Activated T-cell treated with anti-CD3 and anti-CD28 coated beads, Interleukin-2, amount 50 U/mL, for 72 hours (primary cell): Measurements from ENCODE around the gene LRRC3. TPM values are rescaled to one million over a fixed set of nuclear protein-coding genes. Genes with fewer than 3 reads are reported as not detected.
"Not testable (repeated sequence)": the region's sequence is repeated elsewhere in the genome, so short reads cannot be mapped to it uniquely, and the experiment has no call there.

Source experiments
- ATAC-seq, 2 donors: fragments of 150-1000 bp; cut with Tn5 transposase; replicated peaks in 1 of 2; 2 replicates each; pipeline ENCODE4 v1.10.0; 2021; ENCODE audit warnings: moderate library complexity in 2 of 2, mild to moderate bottlenecking in 1 of 2
- DNase-seq, 2 donors: peaks; one replicate each; pipeline ENCODE4 v3.0.0; 2021 to 2022; ENCODE audit warnings: mixed read lengths in 1 of 2
- H3K27ac Mint-ChIP-seq: one replicate; pipeline ENCODE4 v1.8.0; 2022; ENCODE audit warnings: mild to moderate bottlenecking, moderate library complexity, mixed read lengths
- H3K27me3 Mint-ChIP-seq: one replicate; pipeline ENCODE4 v1.8.0; 2022; ENCODE audit warnings: low read depth, mixed read lengths
- H3K36me3 Mint-ChIP-seq, 2 donors: one replicate each; pipeline ENCODE4 v1.8.0; 2022; ENCODE audit warnings: mixed read lengths in 2 of 2, mild to moderate bottlenecking in 1 of 2; ENCODE audit not compliant: insufficient read depth in 2 of 2
- H3K4me1 Mint-ChIP-seq: one replicate; pipeline ENCODE4 v1.8.0; 2022; ENCODE audit warnings: low read depth, mixed read lengths
- H3K4me3 Mint-ChIP-seq, 2 donors: one replicate each; pipeline ENCODE4 v1.8.0; 2022; ENCODE audit warnings: mild to moderate bottlenecking in 2 of 2, mixed read lengths in 2 of 2, moderate library complexity in 2 of 2
- H3K9me3 Mint-ChIP-seq, 2 donors: one replicate each; pipeline ENCODE4 v1.8.0; 2022; ENCODE audit warnings: mixed read lengths in 2 of 2
- total RNA-seq, 2 donors: library from RNA; stranded (reverse); gene quantifications; one replicate each; pipeline ENCODE4 v1.2.3, GENCODE V29; 2022

LRRC3 gene
- total RNA-seq, 2 donors from 2014 or later: 2.8 to 3.8 TPM

- H3K4me1 Mint-ChIP-seq: no peaks in the 10 kb centered on the region
- DNase-seq (no peak), ATAC-seq (no peak)
- H3K9me3 Mint-ChIP-seq: no peaks in the 10 kb centered on the region
- H3K36me3 Mint-ChIP-seq: no peaks in the 10 kb centered on the region
- no peaks in the 10 kb centered on the region for H3K27me3 Mint-ChIP-seq
- no peak overlapping the region for H3K4me3 Mint-ChIP-seq
- no peak overlapping the region for H3K27ac Mint-ChIP-seq
These were observed 20.0 kb downstream of the LRRC3 start for GRCh38 chr21:44475266-44475845.

- Mint-ChIP-seq H3K4me3 (no peak overlapping the region), H3K9me3 (no peaks in the 10 kb centered on the region), H3K36me3 (no peaks in the 10 kb centered on the region), H3K27me3 (no peaks in the 10 kb centered on the region), H3K27ac (no peak overlapping the region), H3K4me1 (no peaks in the 10 kb centered on the region)
- DNase-seq (no peak), ATAC-seq (no peak)
These were observed 21.8 kb downstream of the LRRC3 start for GRCh38 chr21:44477131-44477530.

- H3K36me3 Mint-ChIP-seq: no peaks in the 10 kb centered on the region
- H3K4me3 Mint-ChIP-seq: no peak overlapping the region
- H3K27ac Mint-ChIP-seq: no peak overlapping the region
- H3K9me3 Mint-ChIP-seq: no peaks in the 10 kb centered on the region
- ATAC-seq (no peak), DNase-seq (no peak)
- no peaks in the 10 kb centered on the region for H3K4me1 Mint-ChIP-seq
- no peaks in the 10 kb centered on the region for H3K27me3 Mint-ChIP-seq
These were observed 22.4 kb downstream of the LRRC3 start for GRCh38 chr21:44477712-44478111.

- ATAC-seq: no peak
- Mint-ChIP-seq H3K27ac (no peak overlapping the region), H3K27me3 (no peaks in the 10 kb centered on the region), H3K4me3 (no peak overlapping the region), H3K4me1 (no peaks in the 10 kb centered on the region), H3K9me3 (no peaks in the 10 kb centered on the region), H3K36me3 (no peaks in the 10 kb centered on the region)
- no peak for DNase-seq
These were observed 23.0 kb downstream of the LRRC3 start for GRCh38 chr21:44478124-44478800.

DNA sequence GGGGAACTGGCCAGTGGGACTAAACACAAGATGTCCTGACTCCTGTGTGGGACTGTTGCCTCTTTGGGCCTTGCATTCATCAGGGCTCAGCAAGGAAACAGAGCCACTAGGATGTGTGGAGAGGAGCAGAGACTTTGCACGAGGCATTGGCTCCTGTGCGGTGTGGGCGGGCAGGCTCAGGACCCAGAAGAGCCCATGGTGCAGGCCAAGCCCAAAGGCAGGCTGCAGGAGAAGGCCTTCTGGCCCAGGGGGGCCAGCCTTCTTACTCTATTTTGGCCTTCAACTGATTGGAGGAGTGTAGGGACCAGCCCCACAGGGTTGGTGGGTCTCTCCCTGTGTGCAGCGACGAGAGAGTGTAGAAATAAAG, 23.5 kb downstream of the LRRC3 start:
- H3K27me3 Mint-ChIP-seq: no peaks in the 10 kb centered on the region
- peak overlapping the region in 1 of 2 donors; percentile 37 for H3K4me3 Mint-ChIP-seq
- no peaks in the 10 kb centered on the region for H3K36me3 Mint-ChIP-seq
- H3K9me3 Mint-ChIP-seq: no peaks in the 10 kb centered on the region
- H3K4me1 Mint-ChIP-seq: no peaks in the 10 kb centered on the region
- ATAC-seq (no peak), DNase-seq (no peak)
- no peak overlapping the region for H3K27ac Mint-ChIP-seq

- peak overlapping the region in 1 of 2 donors; percentile 17 for H3K4me3 Mint-ChIP-seq
- peak; percentile 50 to 55 for DNase-seq
- H3K36me3 Mint-ChIP-seq, H3K27ac Mint-ChIP-seq, H3K4me1 Mint-ChIP-seq, H3K27me3 Mint-ChIP-seq, ATAC-seq, H3K9me3 Mint-ChIP-seq: not testable (repeated sequence)
These were observed 24.4 kb downstream of the LRRC3 start for GRCh38 chr21:44479556-44480199.

- H3K27ac Mint-ChIP-seq: no peak overlapping the region
- H3K27me3 Mint-ChIP-seq: no peaks in the 10 kb centered on the region
- DNase-seq: no peak
- no peaks in the 10 kb centered on the region for H3K4me1 Mint-ChIP-seq
- no peaks in the 10 kb centered on the region for H3K36me3 Mint-ChIP-seq
- ATAC-seq: no peak
- H3K4me3 Mint-ChIP-seq: no peak overlapping the region
- no peaks in the 10 kb centered on the region for H3K9me3 Mint-ChIP-seq
These were observed 25.1 kb downstream of the LRRC3 start for GRCh38 chr21:44480200-44481053.

GRCh38 chr21:44482581-44483287, 27.4 kb downstream of the LRRC3 start:
- no peak overlapping the region for H3K4me3 Mint-ChIP-seq
- ATAC-seq (no peak), DNase-seq (no peak)
- no peak overlapping the region for H3K27ac Mint-ChIP-seq
- no peaks in the 10 kb centered on the region for H3K36me3 Mint-ChIP-seq
- H3K9me3 Mint-ChIP-seq: no peaks in the 10 kb centered on the region
- no peaks in the 10 kb centered on the region for H3K27me3 Mint-ChIP-seq
- H3K4me1 Mint-ChIP-seq: peaks cover 4% of the 10 kb centered on the region

DNA sequence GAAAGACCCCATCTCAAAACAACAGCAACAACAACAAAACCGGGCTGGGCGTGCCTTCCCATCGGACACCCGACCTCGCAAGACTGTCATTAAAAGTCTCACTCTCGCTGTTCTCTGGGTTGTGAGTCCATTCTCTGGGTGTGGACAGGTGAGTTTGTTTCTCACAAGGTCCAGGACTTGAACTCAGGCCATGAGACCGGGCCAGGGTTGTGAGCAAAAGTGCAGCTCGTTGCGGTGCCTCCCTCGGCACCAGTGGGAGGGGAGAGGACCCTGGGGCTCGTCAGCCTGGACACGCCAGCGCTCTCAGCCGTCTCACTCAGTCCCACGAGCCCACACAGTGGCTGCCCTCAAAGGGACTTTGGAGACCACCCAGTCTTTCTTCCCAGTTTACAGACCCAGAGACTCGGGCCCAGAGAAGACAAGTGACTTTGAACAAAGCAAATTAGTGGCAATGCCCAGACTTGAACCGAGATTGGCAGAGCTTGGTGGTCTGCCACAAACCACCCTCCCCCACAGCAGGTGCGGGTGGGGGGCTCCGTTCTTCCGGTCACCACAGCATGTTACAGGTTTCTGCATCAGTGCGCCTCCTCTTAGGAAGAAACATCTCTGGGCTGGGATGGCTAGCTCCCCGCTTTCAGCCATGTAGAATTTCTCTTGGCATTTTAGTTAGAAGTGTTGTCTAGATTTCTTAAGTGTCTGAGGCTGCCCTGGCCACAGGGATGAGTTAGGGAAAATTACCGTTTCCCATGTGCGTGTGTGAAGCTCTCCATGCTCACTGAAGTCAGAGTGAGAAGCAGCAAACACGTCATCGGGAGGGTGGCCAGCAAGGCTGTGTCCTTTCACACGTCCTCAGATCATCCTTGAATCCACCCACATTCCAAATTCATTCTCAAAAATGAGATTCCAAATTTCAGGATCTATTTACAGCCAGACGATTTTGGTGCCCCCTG, 28.3 kb downstream of the LRRC3 start:
- Mint-ChIP-seq H3K4me1 (peaks cover 4% of the 10 kb centered on the region), H3K36me3 (no peaks in the 10 kb centered on the region), H3K27ac (no peak overlapping the region), H3K27me3 (no peaks in the 10 kb centered on the region), H3K9me3 (no peaks in the 10 kb centered on the region), H3K4me3 (no peak overlapping the region)
- ATAC-seq: no peak
- no peak for DNase-seq

DNA sequence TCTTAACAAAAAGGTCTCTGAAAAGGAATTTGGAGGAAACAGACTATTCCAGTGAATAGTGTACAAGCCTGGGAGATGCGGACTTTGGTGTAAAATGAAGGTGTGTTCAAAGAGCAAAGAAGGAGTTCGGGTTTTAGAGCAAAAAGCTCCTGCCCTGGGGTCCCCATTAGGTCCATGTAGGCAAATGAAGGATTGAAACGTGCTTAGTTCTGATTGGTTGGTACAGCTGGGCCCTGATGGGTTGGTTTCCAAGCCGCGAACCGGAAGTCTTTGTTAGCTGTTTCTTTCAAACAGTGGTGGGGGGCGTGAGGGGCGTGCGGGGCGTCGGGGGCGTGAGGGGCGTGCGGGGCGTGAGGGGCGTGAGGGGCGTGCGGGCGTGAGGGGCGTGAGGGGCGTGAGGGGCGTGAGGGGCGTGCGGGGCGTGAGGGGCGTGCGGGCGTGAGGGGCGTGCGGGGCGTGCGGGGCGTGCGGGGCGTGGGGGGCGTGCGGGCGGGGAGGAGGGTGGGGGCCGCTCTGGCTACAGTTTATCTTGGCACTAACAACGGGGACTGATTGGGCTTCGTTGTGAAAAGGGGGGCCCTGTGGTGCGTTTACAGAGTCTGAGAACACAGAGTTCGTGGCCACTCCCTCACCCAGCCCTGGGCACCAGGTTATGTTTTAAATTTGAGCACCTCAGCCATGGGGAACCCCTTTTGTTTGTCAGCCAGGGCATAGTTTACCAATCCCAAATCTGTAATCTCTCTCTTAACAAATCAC, 29.4 kb downstream of the LRRC3 start:
- no peaks in the 10 kb centered on the region for H3K36me3 Mint-ChIP-seq
- no peaks in the 10 kb centered on the region for H3K9me3 Mint-ChIP-seq
- ATAC-seq (no peak), DNase-seq (no peak)
- H3K27me3 Mint-ChIP-seq: no peaks in the 10 kb centered on the region
- H3K4me3 Mint-ChIP-seq: peak overlapping the region in 1 of 2 donors; percentile 82
- peaks cover 4% of the 10 kb centered on the region for H3K4me1 Mint-ChIP-seq
- H3K27ac Mint-ChIP-seq: no peak overlapping the region

DNA sequence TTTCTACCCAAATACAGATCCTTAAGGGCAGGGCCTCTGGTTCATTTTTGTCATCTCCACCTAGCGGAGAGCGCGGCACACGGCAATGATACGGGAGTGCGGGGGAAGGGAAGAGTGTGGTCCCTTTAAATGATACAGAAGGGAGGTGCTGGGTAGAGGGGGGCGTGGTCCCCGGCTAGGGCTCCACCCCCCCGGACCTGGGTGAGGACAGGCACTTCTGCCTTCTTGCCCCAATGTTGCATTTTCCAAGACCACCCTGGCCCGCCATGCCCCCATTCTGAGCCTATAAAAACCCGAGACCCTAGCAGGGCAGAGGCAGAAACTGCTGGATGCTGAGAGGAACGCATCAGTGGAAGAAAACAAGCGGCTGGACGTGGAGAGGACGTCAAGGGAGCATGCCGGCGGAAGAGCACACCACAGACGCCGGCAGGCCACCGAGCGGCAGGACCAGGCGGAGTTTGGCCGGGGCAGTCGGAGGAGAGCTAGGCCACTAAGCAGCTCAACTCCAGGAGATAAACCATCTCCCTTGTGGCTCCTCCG, 30.0 kb downstream of the LRRC3 start:
- H3K27ac Mint-ChIP-seq: peak overlapping the region; percentile 46
- peaks cover 4% of the 10 kb centered on the region for H3K4me1 Mint-ChIP-seq
- DNase-seq: peak; percentile 43 to 69
- ATAC-seq: peak; percentile 64 to 93
- H3K9me3 Mint-ChIP-seq: no peaks in the 10 kb centered on the region
- H3K36me3 Mint-ChIP-seq: no peaks in the 10 kb centered on the region
- H3K27me3 Mint-ChIP-seq: no peaks in the 10 kb centered on the region
- peak overlapping the region; percentile 41 to 82 for H3K4me3 Mint-ChIP-seq
